T-helper 1 cell treated with Interleukin-12 subunit alpha and Interleukin-12 subunit beta and Interleukin-4 antibody, amounts not matched to agents 30 μg/mL and 1 μg/mL, for 36 hours (primary cell): ENCODE results near the gene PREB.

Experiments used
- H3K27ac Mint-ChIP-seq: one replicate; pipeline ENCODE4 v1.8.0; 2021; ENCODE audit warnings: mild to moderate bottlenecking, mixed read lengths
- H3K27me3 Mint-ChIP-seq: one replicate; pipeline ENCODE4 v1.8.0; 2021; ENCODE audit warnings: low read depth, mixed read lengths
- H3K36me3 Mint-ChIP-seq: one replicate; pipeline ENCODE4 v1.8.0; 2021; ENCODE audit warnings: low read depth, mixed read lengths
- H3K4me1 Mint-ChIP-seq: one replicate; pipeline ENCODE4 v1.8.0; 2021; ENCODE audit warnings: low read depth, mixed read lengths
- H3K4me3 Mint-ChIP-seq: one replicate; pipeline ENCODE4 v1.8.0; 2021; ENCODE audit warnings: mild to moderate bottlenecking, moderate library complexity, mixed read lengths
- H3K9me3 Mint-ChIP-seq: one replicate; pipeline ENCODE4 v1.8.0; 2021; ENCODE audit warnings: mixed read lengths

The PREB gene

DNA sequence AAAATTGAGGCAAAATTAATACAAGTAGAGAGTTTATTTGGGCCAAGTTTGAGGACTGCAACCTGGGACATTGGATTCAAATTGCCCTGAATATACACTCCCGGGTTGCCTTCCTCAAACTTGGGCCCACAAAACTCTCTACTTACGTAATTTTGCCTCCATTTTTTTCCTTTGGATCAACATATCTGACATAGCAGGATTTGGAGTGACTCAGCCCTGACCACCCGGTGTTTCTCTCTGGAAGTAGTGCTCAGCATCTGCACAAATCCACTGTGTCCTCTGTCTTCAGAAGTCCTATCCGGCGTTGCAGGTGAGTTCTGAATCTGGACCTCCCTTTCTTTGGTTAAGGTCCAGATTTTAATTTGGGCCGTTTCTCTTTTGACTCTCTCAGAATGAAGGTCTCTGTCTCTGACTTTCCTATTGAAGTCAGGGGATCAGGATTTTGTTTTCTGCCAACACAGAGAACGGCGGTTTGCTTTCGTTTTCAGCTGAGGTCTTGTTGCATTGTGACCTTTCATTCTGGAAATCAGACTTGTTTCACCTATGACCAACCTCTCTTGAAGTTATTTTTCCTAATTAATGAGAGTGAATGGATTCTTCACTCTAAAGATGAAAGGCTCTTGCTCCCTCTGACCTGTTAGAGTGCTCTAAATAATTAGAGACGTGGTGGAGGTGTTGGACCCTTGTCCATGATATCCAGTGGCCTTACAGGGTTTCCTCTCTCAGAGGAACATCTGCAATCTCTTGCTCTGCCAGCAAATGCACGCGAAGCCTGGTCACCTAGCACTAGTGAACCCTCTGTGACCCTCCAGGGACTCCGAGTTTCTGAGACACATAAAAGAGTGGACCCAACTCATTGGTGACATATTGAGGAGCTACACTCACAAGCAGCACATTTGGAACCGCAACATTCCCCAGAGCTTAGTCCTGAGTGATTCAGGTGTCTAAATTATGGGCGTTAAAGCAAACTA lies 28.0 kb upstream of the PREB start:
- Mint-ChIP-seq H3K4me1 (no peaks in the 10 kb centered on the region), H3K27me3 (no peaks in the 10 kb centered on the region), H3K4me3 (no peak overlapping the region), H3K27ac (no peak overlapping the region), H3K9me3 (no peaks in the 10 kb centered on the region), H3K36me3 (no peaks in the 10 kb centered on the region)

DNA sequence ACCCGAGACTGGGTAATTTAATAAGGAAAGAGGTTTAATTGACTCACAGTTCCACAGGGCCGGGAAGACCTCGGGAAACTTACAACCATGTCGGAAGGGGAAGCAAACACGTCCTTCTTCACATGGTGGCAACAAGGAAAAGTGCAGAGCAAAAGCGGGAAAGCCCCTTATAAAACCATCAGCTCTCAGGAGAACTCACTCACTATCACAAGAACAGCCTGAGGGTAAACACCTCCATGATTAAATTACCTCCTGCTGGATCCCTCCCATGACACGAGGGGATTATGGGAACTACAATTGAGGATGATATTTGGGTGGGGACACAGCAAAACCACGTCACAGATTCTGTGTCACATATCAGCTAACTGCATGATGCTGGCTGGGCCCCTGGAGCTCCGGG lies 25.8 kb upstream of the PREB start:
- no peak overlapping the region for H3K4me3 Mint-ChIP-seq
- H3K4me1 Mint-ChIP-seq = no peaks in the 10 kb centered on the region
- no peaks in the 10 kb centered on the region for H3K9me3 Mint-ChIP-seq
- H3K27ac Mint-ChIP-seq = no peak overlapping the region
- no peaks in the 10 kb centered on the region for H3K36me3 Mint-ChIP-seq
- no peaks in the 10 kb centered on the region for H3K27me3 Mint-ChIP-seq

DNA sequence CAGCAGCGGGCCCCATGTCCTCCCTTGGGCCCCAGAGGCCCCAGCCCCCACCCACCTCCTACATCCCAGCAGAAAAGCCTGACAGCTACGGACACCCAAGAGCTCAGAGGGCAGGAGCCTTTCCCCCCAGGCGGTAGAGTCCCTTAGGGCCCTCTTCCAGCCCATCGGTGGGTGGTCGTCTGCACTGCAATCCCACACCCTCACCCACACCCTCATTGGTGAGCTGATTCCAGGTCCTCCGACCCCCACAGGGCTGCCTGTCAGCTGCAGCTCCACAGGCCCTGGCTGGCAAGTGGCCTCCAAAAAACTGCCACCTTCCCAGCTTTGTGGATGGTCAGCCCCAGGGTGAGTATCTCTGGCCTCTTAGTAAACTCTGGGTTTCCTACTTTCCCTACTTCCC lies 24.8 kb upstream of the PREB start:
- H3K36me3 Mint-ChIP-seq = no peaks in the 10 kb centered on the region
- no peaks in the 10 kb centered on the region for H3K27me3 Mint-ChIP-seq
- H3K9me3 Mint-ChIP-seq = no peaks in the 10 kb centered on the region
- H3K4me1 Mint-ChIP-seq = no peaks in the 10 kb centered on the region
- H3K4me3 Mint-ChIP-seq = no peak overlapping the region
- H3K27ac Mint-ChIP-seq = no peak overlapping the region

DNA sequence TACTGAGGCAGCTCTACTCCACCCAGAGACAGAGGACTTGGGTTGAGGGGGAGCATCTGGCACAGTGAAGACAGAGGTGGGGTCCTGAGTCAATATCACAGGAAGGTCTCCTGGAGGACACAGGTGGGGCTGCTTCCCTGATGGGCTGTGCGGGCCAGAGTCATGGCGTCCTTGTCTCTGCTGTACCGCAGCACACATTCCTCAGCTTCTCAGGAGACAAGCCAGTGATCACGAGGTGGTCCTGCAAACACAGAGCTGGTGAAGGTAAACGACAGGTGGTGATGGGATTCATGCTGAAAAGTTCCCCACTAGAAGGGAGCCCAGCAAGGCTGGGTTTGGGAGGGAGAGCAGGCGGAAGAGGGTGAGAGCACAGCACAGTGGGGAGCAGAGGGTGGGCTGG lies 24.0 kb upstream of the PREB start:
- Mint-ChIP-seq H3K9me3 (no peaks in the 10 kb centered on the region), H3K4me1 (no peaks in the 10 kb centered on the region), H3K27me3 (no peaks in the 10 kb centered on the region), H3K36me3 (no peaks in the 10 kb centered on the region), H3K4me3 (no peak overlapping the region), H3K27ac (peak overlapping the region; percentile 19)

DNA sequence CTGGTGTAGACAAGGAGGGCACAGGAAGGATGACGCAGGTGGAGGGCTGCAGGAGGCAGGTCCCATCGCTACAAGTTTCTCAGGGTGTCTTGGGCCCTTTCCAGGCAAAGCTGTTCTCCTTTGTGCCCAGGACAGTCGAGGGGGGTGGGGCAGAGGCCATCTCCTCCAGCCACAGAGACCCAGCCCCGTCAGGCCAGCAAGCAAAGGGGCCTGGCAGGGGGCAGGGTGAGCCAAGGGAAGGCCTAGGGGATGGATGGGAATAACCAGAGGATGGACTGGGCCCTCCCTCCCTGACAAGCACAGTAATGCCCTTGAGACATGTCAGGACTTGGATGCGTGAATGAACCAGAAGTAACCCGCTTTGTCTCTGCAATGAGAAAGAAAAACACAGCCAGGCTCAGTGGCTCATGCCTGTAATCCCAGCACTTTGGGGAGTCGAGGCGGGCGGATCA lies 20.7 kb upstream of the PREB start:
- Mint-ChIP-seq H3K4me3 (no peak overlapping the region), H3K9me3 (no peaks in the 10 kb centered on the region), H3K27me3 (no peaks in the 10 kb centered on the region), H3K4me1 (no peaks in the 10 kb centered on the region), H3K36me3 (no peaks in the 10 kb centered on the region), H3K27ac (no peak overlapping the region)

DNA sequence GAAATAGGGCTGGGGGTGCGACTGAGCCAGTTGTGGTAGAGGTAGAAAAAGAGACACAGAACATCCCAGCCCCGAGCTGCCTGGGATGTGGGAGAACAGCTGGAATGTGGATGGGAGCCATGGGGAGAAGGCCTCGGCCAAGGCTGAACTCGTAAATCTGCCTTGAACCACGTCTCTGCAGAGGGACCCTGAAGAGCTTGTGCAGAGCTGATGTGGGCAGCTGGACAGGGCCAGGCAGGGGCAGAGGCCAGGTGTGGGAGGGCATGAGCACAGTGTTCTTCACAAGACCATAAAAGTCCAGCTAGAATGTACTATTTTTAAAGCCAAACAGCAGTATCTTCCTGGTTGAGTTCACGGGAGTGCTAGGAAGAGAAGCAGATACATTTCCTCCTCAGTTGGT lies 20.1 kb upstream of the PREB start:
- Mint-ChIP-seq H3K36me3 (no peaks in the 10 kb centered on the region), H3K4me3 (no peak overlapping the region), H3K9me3 (no peaks in the 10 kb centered on the region), H3K27ac (no peak overlapping the region), H3K27me3 (no peaks in the 10 kb centered on the region), H3K4me1 (no peaks in the 10 kb centered on the region)

DNA sequence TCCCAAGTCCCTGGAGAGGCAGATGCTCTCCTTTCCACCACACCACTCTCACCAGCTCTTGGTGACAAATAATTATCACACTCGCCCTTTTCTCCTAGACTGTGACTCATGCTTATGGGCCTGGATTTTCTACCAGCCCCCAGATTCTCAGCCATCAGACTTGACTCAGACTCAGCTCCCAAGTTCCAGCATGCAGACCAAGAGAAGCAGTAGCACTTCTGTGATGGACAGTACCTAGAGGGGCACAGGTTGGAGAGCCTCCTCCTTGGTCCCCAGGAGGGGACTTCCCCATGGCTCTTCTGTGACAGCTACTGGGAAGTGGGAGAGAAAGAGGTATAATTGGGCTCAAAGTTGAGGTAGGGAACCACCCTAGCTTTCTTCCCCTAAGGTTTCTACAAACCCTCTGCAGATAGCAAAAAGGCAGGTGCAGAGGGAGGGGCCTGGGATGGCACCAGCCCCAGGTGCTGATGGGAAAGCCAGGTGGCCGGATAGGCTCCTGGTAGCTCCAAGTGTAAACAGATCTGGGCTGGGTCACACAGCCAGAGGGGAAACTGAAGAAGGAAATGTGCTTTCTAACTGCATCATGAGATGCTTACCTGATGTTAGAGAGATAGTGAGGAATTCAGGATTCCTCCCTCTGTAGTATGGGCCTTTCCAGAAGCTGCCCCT lies 18.5 kb upstream of the PREB start:
- Mint-ChIP-seq H3K27ac (no peak overlapping the region), H3K4me3 (no peak overlapping the region)

DNA sequence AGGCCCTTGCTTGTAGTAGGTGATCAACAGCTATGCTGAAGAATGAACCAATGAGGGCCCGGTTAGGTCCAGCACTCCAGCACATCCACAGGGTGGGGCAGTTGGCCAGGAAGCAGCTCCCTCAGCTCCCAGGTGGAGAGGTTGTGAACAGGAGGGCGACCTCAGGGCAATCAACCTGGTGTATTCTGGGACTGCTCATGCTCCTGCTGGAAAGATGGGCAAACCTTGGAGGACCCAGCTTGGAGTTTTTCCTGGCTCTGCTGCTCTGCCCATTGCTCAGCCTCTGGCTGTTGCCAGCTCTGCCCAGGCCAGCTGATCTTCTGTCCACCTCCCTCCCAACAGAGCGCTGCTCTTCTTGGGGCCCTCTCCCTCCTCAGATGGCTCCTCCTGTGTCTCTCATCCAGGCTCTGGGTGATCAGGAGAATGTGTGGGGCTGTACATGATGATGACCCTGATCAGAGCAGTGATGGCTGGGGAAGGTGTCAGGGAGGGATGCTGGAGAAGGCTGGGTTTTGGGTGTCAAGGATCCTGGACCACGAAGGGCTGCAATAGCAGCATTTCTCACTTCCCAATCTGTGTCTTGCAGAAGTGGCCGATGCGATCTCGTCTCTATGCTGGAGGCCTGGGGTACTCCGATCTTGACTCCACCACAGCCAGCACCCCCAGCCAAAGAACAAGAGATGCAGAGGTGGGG lies 17.8 kb upstream of the PREB start:
- no peaks in the 10 kb centered on the region for H3K27me3 Mint-ChIP-seq
- no peaks in the 10 kb centered on the region for H3K9me3 Mint-ChIP-seq
- no peaks in the 10 kb centered on the region for H3K36me3 Mint-ChIP-seq
- no peaks in the 10 kb centered on the region for H3K4me1 Mint-ChIP-seq
- no peak overlapping the region for H3K27ac Mint-ChIP-seq
- no peak overlapping the region for H3K4me3 Mint-ChIP-seq

More for the DNA sequence above, 18.5 kb upstream of the PREB start:
- Mint-ChIP-seq H3K9me3 (no peaks in the 10 kb centered on the region), H3K4me1 (no peaks in the 10 kb centered on the region), H3K27me3 (no peaks in the 10 kb centered on the region), H3K36me3 (no peaks in the 10 kb centered on the region)

DNA sequence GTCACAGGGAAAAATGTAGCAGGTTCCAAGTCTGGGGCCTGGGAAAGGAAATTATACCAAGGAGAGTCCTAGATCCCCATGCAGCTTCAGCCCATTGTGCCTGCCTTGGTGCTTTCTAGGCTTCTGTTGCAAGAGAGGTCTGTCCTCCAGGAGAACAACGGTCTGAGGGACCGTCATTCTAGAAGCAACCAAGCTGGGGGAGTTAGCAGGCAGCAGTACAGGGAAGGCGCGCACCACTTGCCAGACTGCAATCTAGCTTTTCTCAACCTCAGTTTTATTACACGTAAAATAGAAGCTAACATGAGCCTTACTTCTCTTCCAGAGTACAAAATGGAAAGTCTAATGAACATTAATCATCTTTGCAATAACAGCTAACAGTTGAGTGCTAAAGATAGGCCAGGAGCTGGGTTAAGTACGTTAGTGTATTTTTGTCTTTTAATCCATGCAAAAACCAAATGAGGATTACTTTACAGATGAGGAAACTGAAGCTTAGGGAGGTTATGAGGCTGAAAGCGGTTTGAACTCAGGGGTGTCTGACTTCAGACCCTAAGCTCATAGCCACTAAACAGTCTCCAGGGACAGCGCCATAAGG lies 16.3 kb upstream of the PREB start:
- Mint-ChIP-seq H3K4me1 (no peaks in the 10 kb centered on the region), H3K27me3 (no peaks in the 10 kb centered on the region), H3K27ac (no peak overlapping the region), H3K36me3 (no peaks in the 10 kb centered on the region), H3K4me3 (no peak overlapping the region), H3K9me3 (no peaks in the 10 kb centered on the region)

DNA sequence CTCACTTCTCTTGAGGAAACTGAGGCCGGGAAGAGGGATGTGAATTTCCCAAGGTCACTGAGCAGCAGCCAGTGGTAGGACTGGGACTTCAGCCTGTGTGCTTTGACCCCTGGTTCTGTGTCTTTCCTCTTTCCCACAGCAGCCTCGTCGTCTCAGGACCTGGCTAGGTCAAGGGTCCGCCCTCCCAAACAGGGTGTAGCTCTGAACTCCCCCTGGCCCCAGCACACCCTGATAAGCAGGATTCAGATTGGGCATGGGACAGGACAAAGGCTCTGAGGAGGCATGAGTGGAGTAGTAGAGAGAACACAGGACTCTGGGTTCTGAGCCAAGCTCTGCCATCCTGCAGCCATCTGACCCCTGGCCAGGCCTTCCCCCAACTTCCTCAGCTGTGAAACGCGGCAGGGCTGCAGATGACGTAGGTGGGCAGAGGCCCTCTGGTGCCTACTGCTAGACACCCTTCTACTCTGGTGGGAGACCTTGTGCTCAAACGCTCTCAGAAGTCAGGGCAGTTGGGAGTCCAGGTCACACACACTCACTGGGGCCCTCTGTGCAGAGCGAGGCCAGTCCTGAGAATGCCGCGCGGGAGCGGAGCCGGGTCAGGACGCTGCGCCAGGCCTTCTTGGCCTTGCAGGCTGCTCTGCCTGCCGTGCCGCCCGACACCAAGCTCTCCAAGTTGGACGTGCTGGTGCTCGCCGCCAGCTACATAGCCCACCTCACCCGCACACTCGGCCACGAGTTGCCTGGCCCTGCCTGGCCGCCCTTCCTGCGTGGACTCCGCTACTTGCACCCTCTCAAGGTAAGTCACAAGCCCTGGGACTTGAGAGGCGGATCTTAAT lies 15.4 kb upstream of the PREB start:
- no peaks in the 10 kb centered on the region for H3K9me3 Mint-ChIP-seq
- H3K36me3 Mint-ChIP-seq = no peaks in the 10 kb centered on the region
- H3K4me1 Mint-ChIP-seq = no peaks in the 10 kb centered on the region
- no peak overlapping the region for H3K4me3 Mint-ChIP-seq
- no peaks in the 10 kb centered on the region for H3K27me3 Mint-ChIP-seq
- no peak overlapping the region for H3K27ac Mint-ChIP-seq

DNA sequence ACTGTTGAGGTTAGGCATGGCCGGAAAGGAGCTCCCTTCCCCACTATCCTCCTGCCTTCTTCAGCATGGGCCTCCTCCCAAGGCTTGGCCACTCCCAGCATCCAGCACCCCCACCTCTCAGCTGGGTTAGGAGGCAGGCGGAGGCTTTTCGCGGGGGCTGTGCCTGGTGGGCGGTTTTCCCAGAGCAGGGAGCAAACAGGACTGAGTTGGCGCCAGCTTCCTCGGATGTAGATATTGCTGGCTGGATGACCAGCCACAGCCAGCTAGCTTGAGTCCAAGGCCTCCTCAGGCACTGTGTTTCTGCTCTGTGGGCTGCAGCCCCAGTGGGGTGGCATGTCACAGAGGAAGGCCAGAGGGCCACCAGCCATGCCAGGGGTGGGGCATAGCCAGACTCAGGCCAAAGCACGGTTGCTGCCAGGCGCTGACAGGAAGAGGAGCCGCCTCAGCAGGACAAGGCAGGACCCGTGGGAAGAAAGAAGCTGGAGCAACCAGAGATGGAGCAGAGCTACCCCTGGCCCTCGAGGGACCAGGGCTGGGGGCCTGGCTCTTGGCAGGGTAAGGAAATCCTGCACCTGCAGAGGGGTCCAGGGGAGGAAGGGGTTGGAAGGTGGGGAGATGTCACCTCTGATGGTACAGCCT lies 14.5 kb upstream of the PREB start, which contains the start of gene TCF23:
TSS of gene TCF23 (plus strand) at position 204 of the 639 bp plus-strand sequence. CDS start at position 334, 130 bp downstream.
- H3K36me3 Mint-ChIP-seq = no peaks in the 10 kb centered on the region
- H3K27me3 Mint-ChIP-seq = peaks cover 7% of the 10 kb centered on the region
- H3K4me1 Mint-ChIP-seq = no peaks in the 10 kb centered on the region
- no peak within 1 kb of the TSS for H3K27ac Mint-ChIP-seq
- H3K9me3 Mint-ChIP-seq = no peaks in the 10 kb centered on the region
- no peak within 1 kb of the TSS for H3K4me3 Mint-ChIP-seq

DNA sequence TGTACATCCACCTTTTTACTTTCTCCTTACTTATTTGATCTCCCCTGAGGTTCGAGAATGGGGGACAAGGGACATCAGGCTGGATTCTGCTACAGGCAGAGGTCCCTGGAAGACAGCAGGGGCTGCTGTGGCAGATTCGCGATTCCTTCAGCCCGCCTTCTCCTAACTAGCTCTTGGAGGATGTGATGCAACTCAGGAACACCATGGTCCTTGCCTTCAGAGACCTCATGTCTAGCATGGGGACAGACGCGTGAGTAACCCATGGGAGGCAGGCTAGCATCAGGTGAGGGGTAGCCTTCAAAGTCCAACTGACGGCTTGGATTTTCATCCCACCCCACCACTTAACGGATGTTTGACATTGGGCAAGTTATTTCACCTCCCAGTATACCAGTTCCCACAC lies 13.5 kb upstream of the PREB start:
- Mint-ChIP-seq H3K4me1 (no peaks in the 10 kb centered on the region), H3K9me3 (no peaks in the 10 kb centered on the region), H3K27me3 (peaks cover 17% of the 10 kb centered on the region), H3K36me3 (no peaks in the 10 kb centered on the region), H3K4me3 (no peak overlapping the region), H3K27ac (no peak overlapping the region)

DNA sequence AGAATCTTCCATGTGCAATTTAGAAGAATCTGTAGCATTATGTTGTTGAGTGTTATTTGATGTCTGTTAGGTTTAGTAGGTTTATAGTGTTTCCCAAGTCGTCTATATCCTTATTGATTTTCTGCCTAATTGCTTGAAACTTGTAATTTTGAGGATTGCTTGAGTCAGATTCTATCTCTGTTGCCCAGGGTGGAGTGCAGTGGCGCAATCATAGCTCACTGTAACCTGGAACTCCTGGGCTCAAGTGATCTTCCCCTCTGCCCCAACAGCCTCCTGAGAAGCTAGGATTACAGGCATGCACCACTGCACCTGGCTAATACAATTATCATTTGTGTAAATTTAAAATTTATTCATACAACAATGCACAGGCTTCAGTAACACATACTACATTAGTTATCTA lies 11.2 kb upstream of the PREB start:
- Mint-ChIP-seq H3K4me3 (no peak overlapping the region), H3K27ac (no peak overlapping the region), H3K9me3 (no peaks in the 10 kb centered on the region), H3K36me3 (no peaks in the 10 kb centered on the region), H3K27me3 (peaks cover 21% of the 10 kb centered on the region), H3K4me1 (no peaks in the 10 kb centered on the region)
